ENCODE measurements around the gene ACMSD.

DNA sequence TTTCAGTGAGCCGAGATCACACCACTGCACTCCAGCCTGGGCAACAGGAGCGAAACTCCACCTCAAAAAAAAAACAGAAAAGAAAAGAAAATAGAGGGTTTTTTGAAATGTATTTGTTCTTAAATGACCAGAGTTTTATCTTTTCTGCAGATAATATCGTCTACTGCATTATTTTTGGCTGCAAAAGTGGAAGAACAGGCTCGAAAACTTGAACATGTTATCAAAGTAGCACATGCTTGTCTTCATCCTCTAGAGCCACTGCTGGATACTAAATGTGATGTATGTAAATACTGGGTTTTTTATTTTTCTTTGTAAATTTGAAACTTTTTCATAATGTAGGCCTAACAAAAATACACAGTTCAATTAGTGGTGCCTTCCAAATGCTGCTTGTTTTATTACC lies 98.3 kb downstream of the ACMSD start:
- TF ChIP-seq, protein P1, sequence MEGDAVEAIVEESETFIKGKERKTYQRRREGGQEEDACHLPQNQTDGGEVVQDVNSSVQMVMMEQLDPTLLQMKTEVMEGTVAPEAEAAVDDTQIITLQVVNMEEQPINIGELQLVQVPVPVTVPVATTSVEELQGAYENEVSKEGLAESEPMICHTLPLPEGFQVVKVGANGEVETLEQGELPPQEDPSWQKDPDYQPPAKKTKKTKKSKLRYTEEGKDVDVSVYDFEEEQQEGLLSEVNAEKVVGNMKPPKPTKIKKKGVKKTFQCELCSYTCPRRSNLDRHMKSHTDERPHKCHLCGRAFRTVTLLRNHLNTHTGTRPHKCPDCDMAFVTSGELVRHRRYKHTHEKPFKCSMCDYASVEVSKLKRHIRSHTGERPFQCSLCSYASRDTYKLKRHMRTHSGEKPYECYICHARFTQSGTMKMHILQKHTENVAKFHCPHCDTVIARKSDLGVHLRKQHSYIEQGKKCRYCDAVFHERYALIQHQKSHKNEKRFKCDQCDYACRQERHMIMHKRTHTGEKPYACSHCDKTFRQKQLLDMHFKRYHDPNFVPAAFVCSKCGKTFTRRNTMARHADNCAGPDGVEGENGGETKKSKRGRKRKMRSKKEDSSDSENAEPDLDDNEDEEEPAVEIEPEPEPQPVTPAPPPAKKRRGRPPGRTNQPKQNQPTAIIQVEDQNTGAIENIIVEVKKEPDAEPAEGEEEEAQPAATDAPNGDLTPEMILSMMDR (IDR thresholded peaks at IDR 0.05; ENCODE audit: insufficient read depth, low read length): no peak
- TF ChIP-seq POLR2AphosphoS5 (IDR thresholded peaks at IDR 0.05; ENCODE audit: low read depth) (no peak), GABPA (IDR thresholded peaks at IDR 0.05; ENCODE audit: low read depth) (no peak)
- TF ChIP-seq, protein P2, sequence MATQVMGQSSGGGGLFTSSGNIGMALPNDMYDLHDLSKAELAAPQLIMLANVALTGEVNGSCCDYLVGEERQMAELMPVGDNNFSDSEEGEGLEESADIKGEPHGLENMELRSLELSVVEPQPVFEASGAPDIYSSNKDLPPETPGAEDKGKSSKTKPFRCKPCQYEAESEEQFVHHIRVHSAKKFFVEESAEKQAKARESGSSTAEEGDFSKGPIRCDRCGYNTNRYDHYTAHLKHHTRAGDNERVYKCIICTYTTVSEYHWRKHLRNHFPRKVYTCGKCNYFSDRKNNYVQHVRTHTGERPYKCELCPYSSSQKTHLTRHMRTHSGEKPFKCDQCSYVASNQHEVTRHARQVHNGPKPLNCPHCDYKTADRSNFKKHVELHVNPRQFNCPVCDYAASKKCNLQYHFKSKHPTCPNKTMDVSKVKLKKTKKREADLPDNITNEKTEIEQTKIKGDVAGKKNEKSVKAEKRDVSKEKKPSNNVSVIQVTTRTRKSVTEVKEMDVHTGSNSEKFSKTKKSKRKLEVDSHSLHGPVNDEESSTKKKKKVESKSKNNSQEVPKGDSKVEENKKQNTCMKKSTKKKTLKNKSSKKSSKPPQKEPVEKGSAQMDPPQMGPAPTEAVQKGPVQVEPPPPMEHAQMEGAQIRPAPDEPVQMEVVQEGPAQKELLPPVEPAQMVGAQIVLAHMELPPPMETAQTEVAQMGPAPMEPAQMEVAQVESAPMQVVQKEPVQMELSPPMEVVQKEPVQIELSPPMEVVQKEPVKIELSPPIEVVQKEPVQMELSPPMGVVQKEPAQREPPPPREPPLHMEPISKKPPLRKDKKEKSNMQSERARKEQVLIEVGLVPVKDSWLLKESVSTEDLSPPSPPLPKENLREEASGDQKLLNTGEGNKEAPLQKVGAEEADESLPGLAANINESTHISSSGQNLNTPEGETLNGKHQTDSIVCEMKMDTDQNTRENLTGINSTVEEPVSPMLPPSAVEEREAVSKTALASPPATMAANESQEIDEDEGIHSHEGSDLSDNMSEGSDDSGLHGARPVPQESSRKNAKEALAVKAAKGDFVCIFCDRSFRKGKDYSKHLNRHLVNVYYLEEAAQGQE (IDR thresholded peaks at IDR 0.05; ENCODE audit: insufficient replicate concordance, low read depth): no peak

Data from HL-60 (cell line).